ENCODE results near the gene NT5DC4.

The NT5DC4 gene

DNA sequence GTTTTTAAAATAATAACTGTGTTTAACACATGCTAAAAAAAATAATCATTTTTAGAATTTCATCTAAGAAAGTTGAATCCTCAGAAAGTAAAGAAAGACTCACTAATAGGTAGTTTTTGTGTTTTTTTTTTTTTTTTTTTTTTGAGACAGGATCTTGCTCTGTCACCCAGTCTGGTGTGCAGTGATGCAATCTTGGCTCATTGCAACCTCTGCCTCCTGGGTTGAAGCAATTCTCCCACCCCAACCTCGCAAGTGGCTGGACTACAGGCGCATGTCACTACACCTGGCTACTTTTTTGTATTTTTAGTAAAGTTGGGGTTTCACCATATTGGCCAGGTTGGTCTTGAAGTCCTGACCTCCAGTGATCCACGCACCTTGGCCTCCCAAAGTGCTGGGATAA lies 36.4 kb downstream of the NT5DC4 start:
- DNase-seq, result no peak

DNA sequence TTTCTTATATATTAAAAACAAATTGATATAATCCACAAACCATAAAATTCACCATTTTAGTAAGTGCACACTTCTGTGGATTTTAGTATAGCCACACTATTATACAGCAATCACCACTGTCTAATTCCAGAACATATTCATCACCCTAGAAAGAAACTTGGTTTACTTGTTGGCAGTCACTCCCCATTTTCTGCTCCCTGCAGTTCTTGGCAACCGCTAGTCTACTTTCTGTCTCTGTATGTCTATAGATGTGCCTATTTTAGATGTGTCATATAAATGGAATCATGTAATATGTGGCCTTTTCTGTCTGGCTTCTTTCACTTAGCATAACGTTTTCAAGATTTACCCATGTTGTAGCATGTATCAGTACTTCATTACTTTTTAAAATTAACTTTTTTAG lies 37.9 kb downstream of the NT5DC4 start:
- DNase-seq, result no peak

DNA sequence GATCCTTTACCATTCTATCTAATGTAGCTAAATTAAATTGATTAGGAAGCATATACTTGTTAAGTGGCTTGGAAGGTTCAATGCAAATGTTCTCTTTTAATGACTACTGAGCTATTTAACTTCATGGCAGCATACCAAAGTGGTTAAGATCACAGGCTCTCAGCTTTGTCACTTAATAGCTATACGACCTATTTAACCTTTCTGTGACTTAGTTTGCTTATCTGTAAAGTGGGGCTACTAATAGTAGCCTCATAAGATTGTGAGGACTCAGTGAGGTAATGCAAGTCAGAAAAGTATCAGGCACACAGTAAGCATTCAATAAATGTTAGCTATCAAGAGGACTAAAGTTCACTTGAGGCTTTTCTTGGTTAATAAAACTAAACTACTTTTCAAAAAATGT lies 39.3 kb downstream of the NT5DC4 start:
- DNase-seq, result no peak

DNA sequence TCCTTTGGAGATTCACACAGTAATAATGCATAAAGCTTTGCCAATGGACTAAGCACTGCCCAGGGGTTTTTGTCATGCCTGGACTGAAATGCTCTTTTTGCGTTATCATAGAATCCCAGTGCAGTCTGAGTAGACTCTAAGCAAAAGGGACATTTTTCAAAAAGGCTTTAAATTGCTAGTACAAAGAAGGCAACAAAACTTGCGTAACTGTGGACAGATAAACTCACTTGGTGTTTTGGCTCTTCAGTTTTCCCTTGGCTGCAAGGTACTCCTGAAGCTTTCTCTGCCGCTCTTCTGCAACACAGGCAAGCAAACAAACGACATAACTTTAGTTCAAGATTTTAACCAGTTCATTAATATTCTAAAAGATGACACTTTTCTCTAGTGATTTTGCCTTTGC lies 41.5 kb downstream of the NT5DC4 start:
- no peak for DNase-seq

DNA sequence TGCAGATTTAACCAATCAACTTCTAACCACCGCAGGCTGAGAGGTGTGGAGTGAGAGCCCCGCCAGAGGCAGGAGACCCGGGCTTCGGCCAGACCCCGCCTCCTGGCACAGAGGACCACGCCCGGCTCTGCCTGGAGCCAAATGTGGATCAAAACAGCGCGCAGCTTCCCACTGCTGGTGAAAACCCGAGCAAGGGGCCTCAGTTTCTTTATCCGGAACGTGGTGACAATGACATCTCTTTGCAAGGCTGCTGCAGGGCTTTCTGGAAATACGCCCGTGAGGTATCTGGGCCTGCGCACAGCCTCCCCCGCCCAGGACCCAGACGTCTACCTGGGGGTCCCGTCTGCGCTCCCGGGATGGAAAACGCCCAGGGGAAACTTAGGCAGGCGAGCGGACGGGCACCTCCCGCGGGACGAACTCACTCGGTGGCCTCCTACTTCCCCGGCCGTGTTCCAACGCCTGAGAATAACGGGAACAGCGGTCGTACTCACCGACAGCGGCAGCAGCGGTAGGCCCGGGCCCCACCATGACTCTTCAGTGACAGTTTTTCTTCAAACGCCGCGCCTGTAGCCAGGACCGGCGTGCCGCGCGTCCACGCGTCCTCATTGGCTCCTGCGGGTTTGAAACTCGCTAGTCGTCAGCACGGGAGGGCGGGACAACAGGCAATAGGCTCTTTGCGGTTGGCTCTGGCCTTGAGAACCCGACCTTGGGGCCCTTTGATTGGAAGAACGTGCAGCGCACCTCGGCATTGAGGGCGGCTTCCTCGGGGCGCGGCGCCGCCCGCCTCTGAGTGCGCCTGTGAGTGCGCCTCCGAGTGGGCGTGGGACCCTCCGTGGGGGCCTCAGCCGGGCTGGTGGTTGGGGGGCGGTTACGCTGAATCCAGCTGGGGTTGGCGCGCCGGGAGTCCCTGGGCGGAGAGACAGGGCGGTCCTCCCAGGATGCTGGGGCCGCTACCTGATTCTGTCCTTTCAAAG lies 43.5 kb downstream of the NT5DC4 start, which contains the start of gene CKAP2L:
CKAP2L (minus strand) TSS at position 539 of the 974 bp plus-strand sequence; CDS start at position 528, 11 bp downstream.
- DNase-seq, result peak; percentile 96

DNA sequence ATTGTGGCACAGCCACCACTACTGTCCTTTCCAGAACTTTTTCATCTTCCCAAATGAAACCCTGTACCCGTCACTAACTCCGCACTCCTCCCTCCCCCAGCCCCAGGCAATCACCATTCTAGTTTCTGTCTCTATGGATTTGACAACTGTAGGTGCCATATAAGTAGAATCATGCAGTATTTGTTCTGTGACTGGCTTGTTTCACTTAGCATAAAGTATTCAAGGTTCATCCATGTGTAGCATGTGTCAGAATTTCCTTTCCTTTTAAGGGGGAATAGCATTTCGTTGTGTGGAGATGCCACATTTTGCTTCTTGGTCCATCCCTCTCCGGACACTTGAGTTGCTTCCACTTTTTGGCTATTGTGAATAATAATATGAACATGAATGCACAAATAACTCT lies 44.4 kb downstream of the NT5DC4 start:
- DNase-seq, result no peak

DNA sequence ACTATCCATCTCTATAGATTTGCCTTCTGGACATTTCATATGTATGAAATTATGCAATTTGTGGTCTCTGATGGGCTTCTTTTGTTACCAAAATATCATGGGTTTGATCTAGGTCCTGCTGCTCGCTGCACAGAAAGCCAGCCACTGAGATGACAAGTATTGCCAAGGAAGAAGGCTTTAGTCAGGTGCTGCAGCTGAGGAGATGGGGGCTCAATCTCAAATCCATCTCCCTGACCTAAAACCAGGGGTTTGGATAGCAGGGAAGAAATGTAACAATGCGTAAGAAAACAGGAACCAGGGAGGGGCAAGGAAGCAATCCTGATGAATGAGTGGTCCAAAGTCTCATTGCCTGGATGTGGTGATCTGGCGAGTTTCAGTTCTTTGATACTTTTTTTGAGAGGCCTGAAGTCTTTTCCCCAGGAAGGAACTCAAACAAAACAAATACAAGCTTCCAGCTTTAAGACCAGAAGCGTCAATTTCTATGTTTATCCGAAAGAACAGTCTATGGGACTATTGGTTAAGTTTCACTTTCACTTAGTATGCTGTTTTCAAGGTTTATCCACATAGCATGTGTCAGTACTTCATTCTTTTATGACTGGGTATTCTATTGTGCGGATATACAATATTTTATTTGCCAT lies 47.0 kb downstream of the NT5DC4 start:
- no peak for DNase-seq

DNA sequence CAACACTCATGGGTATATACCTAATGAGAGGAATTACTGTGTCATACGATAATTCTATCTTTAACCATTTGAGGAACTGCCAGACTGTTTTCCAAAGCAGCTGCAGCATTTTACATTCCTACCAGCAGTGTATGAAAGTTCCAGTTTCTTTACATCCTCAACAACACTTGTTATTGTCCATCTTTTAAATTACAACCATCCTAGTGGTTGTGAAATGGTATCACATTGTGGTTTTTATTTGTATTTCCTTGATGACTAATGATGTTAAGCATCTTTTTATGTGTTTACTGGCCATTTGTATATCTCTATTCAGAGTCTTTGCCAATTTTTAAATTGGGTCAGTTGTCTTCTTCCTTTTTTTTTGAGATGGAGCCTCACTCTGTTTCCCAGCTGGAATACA lies 47.6 kb downstream of the NT5DC4 start:
- no peak for DNase-seq

DNA sequence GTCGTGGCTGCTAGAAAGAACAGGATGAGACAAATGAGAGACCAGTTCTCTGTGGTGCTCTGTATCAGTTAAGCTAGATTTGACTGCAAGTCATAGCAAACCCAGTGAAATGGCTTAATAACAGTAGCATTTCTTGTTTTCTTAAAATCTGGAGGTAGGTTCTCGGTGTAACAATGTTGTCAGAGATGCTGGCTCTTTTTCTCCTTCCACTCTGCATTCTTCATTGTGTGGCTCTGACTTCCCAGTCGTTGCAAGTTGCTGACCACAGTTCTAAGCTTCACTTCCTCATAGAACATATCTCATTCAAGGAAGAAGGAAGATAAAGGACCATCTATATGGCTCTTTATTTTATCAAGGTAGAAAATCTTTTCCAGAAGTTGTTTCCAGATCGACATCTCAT lies 51.5 kb downstream of the NT5DC4 start:
- no peak for DNase-seq

DNA sequence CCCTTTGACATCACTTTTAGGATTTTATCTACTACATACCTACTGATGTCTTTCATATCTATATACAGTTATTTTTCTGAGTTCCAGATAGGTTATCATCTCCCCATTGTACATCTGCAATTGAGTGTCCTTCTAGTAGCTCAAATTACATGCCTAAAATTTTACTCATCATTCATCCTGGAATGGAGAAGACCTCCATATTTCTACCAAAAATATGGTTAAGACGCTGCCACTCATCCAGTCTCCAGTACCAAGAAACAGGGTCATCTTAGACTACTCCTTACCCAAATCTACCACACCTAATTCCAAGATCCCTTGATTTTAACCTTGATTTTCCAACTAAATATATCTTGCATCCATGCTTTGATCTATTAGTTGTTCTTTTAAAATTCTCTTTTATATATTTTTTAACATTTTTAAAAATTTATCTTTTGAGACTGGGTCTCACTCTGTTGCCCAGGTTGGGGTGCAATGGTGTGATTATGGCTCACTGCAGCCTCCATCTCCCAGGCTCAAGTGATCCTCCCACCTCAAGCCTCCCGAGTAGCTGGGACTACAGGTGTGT lies 52.2 kb downstream of the NT5DC4 start:
- DNase-seq, result no peak

DNA sequence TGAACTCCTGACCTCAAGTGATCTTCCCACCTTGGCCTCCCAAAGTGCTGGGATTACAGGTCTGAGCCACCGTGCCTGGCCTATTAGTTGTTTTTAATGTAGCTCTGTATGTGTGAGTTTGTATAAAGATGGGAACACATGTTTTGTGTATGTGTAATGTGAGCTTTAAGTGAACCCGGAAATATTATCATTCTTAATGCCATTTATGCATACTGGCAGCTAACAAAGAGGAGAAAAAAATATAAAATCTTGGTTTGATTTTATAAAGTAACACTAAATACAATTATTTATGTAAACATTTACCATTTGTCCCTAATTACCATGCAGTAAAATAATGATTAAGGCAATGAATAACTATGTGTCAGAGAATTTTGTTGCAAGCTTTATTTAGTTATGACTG lies 52.7 kb downstream of the NT5DC4 start:
- DNase-seq, result no peak

DNA sequence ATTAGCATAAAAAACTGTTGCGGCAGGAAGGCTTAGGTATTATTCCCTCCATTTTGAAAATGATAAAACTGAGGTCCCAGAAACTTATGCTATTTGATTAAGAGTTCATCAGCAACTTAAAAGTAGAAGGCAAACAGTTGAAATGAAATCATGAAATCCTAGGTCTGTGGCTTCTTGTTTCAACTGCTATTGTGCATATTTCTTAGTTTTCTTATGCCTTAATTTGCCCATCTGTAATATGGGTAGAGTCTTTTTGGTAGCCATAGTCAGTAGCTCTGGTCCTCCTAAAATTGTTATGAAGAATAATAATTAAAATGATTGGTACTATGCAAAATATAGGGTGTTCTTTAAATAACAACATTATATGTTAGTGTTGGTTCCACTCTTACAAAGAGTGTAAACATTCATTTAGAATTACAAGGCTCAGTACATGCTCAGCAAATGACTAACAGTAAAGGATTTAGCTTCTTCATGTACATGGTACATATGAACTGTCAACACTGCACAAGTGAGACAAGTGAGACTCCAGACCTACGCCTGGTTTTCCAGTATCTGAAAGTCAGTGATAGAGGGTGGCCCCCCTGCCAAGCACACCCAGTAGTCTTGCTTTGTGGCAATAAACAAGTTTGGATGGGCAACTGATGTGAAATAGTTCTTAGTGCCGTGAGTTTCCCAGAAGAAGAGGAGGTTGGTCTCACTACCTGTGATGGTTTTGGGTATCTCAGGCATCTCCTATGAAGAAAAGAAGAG lies 53.9 kb downstream of the NT5DC4 start:
- no peak for DNase-seq

DNA sequence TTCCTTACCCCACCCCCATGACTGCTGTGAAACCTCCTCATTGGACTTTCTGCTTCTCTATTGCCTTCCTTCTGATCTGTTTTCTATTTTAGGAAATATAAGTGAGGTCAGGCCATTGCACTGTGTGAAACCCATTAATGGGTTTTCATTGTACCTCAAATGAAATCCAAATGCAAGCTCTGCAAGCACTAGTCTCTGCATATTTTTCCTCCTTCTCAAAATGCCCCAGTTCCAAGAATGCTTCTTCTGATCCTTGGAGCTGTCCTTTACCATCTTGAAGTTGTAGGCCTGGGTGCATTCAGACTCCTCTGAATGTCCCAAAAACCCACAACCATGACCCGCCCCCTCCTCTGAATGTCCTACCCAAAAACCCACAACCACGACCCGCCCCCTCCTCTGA lies 55.3 kb downstream of the NT5DC4 start:
- no peak for DNase-seq

DNA sequence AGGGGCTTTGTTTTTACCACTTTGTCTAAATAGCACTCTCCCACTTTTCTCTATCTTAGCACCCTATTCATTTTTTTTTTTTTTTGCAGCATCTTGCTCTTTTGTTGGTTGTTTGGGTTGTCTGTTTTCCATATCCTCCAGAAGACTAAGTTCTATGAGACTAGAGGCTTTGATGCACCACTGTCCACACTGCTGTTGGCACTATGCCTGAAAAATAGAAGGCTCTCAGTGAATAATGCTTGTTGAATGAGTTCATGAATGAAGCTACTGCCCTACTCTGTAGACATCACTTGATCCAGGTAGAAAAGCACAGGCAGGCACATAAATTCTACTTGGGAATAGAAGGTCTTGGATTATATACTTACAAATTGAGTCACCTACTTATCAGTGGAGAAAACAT lies 56.2 kb downstream of the NT5DC4 start:
- DNase-seq, result no peak

DNA sequence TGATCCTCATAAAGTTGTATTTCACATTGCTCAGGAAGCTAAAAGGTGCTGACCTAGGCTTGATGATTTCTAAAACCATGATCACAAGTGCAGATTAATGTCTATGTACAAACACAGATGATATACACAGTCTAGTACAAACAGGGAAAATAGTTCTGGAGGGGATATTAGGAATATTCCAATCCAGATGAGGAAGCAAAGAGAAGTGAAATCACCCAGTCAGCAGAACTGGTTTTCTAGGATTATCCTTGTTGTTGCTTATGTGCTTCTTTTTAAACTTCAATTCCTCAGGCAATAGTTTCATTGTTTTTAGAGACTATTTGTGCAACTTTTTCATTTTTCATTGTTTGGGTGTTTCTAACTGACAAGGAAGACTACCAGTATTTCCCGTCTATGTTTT lies 58.8 kb downstream of the NT5DC4 start:
- no peak for DNase-seq

DNA sequence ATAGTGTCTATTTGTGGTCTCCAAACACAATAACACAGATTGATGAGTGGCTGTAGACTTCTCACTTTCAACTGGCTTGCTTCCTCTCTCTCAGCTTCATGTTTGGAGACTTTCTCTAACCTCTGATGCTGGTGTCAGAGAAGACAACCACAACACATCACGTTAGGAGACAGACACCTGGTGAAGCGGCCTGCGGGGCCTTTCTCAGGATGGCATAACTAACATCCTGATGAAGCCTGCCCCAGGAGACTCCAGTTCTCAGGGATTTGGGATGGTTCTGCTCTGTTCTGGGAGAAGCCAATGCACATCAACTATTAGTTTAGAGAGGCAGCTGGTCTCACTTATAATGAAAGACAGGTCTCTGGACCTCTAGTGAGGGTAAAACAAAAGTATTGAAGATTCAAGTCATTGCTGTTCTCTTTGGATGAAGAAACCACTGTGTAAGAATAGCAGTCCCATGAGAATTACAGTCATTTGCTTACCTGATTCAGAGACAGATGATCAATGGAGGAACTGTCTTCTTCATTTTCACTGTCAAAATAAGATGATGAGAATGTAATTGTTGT lies 61.5 kb downstream of the NT5DC4 start:
- DNase-seq, result no peak

DNA sequence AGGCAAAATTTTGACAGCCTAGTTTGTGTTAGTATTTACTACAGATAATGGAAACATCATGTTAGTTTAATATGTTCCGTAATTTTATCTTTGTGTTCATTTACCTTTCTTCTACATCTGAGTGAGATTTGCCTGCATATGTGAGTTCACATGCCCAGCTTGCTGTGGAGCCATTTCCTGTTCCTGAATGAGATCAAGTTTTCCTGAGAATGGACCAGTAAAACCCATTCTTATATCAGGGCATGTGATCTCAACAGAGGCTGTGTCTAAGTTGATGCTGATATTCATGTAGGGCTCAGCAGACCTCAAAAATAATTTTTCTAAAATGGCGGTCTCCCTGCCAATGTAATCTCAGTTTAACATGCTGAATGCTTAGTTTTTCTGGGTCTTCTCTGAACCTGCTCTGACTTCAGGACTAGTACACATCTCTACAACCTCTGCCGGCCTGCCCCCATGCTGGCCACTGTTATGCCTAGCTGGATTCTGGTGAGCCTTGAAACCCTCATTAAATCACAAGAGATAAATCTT lies 62.4 kb downstream of the NT5DC4 start:
- DNase-seq, result no peak

DNA sequence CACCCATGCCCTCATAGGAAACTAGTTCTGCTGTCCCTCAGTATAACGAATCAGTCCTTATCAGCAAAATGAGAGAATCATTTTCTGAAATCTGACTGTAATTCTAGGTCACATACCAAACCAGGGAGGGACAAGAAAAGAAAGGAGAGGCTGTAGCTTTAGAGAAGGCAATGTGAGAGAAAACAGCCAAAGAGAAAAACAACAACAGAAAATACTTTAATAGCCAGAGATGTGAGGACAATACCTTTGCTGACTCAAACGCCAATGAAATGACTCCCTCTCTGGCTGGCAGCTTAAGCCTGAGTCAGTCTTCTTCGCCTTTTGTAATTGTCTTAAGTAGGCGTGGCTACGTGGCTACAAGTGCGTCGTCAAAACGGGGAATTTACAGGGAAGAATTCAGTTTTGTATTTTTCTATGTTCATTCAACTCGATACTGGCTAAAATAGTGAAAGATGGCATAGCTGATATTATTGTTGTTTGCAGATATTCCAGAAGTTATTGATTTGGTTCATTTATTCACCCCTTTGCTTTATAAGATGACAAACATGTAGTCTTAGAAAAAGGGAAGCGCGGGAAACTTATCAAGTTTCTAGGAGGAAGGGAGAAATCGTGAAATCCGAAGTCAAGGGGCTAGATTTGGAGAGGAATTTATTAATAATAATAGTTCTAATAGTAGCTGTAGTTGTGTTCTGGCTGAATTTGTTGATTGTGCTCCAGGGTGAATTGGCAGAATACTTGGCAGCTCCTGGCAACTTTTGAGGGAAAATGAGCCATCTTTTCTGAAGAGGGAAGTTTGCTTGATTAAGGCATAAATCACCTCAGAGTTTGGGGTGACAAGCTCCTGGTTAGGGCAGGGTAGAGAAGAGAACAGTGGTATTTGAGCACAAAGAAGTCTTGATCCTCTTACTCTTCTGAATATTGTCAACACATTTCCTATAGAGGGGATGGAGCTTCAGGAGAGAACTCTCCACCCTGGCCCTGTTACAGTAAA lies 63.7 kb downstream of the NT5DC4 start, which contains the start of gene IL1A:
IL1A (minus strand) TSS at position 295 of the 991 bp plus-strand sequence. CDS start 723 bp downstream, outside the sequence.
- DNase-seq, result no peak

DNA sequence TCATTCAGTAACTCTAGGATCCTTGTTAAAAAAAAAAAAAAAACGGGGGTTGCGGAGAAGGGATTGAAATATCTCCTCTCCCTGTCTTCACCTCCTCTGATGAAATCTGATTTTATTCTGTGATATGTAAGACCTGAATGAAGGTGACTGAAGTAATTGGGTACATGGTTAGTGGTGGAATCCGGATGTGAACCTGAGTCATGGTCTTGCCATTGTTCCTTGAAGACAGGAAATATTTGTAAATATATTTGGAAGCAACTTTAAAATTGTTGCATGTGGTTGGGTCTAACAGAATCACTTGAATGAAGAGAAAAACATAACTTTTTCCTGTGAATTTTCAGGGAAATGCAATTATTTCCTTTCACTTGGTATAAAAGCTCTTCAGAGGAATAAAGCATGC lies 66.5 kb downstream of the NT5DC4 start:
- DNase-seq, result no peak

DNA sequence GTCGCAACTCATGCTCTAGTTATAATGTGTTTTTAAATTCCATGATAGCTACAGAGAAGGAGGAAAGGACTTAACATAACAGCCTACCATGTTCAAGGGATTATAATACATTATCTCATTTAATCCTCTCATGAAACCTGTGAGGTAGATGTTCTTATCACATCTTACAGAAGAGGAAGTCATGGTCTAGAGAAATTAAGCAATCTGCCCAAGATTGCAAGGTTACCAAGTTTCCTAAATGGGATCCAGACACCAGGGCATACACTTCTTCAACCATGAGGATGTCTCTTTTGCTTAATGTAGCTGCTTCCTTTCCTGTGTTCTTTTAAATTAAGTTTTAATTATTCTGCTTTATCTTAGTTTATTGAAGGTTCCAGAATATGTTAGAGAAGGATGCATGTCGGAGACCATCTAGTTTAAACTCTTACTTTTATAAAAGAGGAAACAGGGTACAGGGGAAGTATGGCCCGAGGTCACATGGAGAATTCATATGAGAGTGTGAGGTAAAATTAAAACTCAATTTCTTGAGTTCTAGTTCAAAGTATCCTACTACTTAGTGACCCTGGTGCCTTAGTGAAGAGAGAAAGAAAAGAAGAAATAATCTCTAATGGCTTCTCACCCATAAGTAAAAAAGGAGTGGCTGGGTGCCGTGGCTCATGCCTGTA lies 67.0 kb downstream of the NT5DC4 start:
- DNase-seq, result no peak

DNA sequence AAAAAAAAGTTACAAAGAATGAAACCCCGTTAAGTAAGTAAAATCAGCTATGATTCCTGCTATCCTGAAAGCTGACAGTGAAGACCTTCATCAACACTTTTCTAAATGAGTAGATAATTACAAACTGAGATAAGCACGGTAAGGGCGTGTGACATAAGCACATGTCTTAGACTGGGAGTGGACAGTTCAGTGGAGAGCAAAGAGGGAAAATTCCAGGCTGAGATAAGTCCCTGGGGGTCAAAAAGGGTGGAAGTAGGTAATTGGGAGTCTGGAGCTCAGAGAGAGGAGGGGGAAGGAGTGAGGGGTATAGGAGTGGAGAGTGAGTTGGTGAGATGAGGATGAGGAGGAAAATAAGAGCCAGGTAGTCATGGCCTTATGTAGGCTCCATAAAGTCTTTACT lies 67.8 kb downstream of the NT5DC4 start:
- no peak for DNase-seq
